ENCODE measurements around the gene OCIAD1. TPM values are rescaled to one million over a fixed set of nuclear protein-coding genes. Genes with fewer than 3 reads are reported as not detected.
"Not testable (repeated sequence)": the region's sequence is repeated elsewhere in the genome, so short reads cannot be mapped to it uniquely, and the experiment has no call there.

OCIAD1 gene, protein sequence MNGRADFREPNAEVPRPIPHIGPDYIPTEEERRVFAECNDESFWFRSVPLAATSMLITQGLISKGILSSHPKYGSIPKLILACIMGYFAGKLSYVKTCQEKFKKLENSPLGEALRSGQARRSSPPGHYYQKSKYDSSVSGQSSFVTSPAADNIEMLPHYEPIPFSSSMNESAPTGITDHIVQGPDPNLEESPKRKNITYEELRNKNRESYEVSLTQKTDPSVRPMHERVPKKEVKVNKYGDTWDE
- total RNA-seq (2014; rRNA removed), result 161 and 182 TPM in 2 replicates
- polyA plus RNA-seq (2012), result 81.6 TPM

DNA sequence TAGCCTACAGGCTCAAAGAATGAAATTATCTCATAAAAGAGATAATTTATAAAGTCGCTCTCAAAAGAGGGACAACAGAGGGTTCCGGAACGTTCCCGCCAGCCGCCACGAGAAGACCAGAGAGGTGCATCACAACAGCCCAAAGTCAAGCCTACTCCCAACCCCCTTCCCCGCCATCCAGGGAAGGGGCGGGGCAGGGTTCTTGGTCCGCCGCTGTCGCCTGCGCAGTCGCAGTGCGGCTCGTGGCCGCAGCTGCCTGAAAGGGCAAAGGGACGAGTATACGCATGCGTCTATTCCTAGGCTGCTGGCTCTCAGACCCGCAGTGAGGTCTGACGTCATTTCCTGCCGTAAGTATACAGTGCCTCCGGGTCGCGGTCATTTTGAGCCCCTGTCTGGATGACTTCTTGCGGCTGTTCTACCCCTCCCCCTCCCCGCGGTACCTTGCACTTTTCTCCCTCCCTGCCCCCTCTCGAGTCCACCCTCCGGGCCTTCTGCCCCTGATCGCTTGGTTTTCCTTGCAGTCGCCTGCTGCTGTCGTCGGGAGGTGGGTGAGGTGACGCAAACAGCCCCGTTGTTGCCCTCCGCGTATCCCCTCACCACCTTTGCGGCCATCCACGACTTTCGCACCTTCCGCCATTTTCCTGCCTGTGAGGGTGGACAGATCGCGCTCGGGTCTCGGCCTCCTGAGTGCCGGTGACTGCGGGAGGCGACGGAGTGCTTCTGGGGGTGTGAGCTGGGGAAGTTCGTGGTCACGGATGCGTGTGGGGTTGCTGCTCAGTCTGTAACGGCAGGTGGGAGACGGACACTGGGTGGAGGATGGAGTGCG lies at the start of gene OCIAD1:
Gene OCIAD1 (plus strand): TSS at position 383 of the 826 bp plus-strand sequence. CDS start 1,537 bp downstream, outside the sequence.
- DNase-seq (ENCODE audit: low read depth), result peak; percentile 99

GRCh38 chr4:48781968-48782367 lies 48.9 kb upstream of the OCIAD1 start:
- DNase-seq (ENCODE audit: low read depth), result no peak

DNA sequence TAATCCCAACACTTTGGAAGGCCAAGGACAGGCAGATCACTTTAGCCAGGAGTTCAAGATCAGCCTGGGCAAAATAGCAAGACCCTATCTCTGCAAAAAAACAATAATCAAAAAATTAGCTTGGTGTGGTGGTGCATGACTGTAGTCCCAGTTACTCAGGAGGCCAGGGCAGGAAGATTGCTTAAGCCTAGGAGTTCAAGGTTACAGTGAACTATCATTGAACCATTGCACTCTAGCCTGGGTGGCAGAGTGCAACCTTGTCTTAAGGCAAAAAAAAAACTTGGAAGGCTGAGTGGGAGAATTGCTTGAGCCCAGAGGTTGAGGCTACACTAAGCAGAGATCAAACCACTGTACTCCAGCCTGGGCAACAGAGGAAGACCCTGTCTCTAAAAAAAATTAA lies 45.6 kb upstream of the OCIAD1 start:
- DNase-seq (ENCODE audit: low read depth), result no peak

GRCh38 chr4:48786549-48786948 lies 44.3 kb upstream of the OCIAD1 start:
- no peak for DNase-seq (ENCODE audit: low read depth)

GRCh38 chr4:48787056-48787455 lies 43.8 kb upstream of the OCIAD1 start:
- no peak for DNase-seq (ENCODE audit: low read depth)

GRCh38 chr4:48790561-48790960 lies 40.3 kb upstream of the OCIAD1 start:
- DNase-seq (ENCODE audit: low read depth), result no peak

DNA sequence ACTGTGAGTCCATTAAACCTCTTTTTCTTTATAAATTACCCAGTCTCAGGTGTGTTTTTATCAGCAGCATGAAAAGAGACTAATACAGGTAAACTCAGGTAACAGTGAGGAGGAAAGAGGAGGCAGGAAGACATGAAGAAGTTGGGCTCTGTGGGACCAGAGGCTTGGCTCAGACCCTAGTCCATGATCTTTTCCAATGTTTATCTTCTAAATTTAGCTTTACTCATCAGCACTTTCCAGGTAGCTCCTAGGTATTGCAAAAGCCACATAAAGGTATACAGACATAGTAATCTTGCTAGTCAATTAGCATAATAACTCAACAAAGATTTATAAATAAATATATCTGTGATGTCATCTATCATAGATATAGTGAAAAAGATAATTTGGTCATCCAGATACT lies 39.6 kb upstream of the OCIAD1 start:
- no peak for DNase-seq (ENCODE audit: low read depth)

DNA sequence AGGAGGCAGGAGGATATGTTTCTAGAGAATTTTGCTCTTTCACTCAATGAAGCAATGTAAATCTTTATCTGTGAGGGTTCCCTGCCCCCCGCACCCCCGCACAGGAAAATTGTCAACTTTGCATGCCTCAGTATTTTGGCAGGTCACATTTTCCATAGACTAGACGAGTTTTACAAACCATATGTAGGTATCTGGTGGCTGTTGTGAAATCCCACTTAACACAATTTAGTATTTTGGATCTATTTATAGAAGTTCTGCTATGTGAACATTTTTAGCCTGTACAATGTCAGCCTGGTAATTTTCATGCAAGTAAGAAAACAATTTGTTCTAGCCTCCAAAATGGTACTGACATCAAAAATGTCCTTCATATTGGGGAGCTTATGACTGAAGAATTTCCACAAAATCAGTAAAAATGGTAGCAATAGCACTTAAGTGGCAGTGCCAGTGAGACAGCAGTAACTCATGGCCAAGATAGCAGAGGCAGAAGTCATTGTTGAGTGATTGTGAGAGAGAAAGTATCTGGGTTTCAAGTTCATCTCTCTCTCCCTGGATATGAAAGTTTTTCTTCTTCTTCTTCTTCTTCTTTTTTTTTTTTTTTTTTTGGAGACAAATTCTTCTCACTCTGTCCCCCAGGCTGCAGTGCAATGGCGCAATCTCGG lies 38.4 kb upstream of the OCIAD1 start:
- no peak for DNase-seq (ENCODE audit: low read depth)

- no peak for DNase-seq (ENCODE audit: low read depth)
These were observed 35.8 kb upstream of the OCIAD1 start for GRCh38 chr4:48795108-48795507.

DNA sequence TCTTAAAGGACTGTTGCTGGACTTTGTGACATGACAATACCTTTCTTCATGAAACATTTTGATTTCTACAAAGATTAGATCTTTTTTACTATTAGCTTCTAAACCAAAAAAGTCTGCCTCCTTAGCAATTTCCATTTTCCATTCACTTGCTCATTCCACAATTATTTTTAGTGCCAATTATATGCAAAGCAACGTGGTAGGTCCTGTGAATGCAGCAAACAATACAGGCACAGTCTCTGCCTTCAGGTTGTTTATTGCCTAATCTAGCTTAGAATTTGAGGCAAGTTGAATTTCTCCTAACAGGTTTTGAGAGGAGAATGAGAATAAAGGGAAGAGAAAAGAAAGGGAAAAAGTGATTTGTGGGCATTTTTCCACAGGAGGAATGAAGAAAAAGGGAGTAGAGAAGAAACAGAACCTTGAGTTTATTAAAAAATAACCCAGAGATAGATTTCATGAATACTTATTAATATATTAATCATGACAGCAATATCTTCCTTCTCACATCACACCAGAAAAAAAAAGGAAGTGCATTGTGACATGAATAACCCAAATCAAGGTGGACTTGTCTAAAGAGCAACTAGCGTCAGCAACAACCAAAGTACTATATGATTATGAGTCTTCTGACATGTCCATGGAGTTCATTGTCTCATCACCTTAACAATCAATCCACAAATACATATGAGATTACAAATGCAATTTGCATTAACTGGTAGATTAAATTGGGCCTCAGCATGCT lies 34.5 kb upstream of the OCIAD1 start:
- DNase-seq (ENCODE audit: low read depth), result no peak

DNA sequence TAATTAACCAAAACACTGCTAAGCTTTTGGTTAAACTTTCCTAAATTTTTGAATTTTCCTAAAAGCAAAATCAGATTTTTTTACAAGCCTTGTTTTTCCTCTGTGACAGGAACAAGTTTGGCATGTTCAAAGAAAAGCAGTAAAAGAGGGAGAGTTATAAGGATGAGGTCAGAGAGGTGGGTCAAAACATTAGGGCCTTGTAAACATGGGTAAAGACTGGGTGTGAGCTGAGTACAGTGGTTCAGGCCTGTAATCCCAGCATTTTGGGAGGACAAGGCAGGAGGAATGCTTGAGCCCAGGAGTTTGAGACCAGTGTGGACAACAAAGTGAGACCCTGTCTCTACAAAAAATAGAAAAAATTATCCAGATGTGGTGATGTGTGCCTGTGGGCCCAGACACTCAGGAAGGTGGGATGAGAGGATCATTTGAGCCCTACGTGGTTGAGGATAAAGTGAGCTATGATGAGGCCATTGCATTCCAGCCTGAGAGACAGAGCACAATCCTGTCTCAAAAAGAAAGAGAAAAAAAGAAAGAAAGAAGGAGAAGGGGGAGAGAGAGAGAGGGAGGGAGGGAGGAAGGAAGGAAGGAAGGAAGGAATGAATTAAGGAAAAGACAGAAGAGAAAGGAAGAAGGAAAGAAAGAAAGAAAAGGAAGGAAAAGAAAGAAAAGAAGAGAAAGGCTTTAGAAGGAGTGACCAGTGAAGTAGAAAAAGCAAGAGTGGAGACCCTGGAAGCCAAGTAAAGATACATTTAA lies 33.8 kb upstream of the OCIAD1 start:
- DNase-seq (ENCODE audit: low read depth), result no peak

GRCh38 chr4:48798117-48798516 lies 32.8 kb upstream of the OCIAD1 start:
- no peak for DNase-seq (ENCODE audit: low read depth)

- DNase-seq (ENCODE audit: low read depth), result peak; percentile 45
These were observed 31.7 kb upstream of the OCIAD1 start for GRCh38 chr4:48799157-48799556.

DNA sequence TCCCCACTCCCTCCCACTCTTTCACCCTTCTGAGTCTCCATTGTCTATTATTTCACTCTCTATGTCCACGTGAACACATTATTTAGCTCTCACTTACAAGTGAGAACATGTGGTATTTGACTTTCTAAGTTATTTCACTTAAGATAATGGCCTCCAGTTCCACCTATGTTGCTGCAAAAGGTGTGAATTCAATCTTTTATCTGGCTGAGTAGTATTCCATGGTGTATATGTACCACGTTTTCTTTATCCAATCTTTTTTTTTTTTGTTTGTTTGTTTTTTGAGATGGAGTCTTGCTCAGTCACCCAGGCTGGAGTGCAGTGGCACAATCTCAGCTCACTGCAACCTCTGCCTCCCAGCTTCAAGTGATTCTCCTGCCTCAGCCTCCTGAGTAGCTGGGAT lies 30.7 kb upstream of the OCIAD1 start:
- DNase-seq (ENCODE audit: low read depth), result not testable (repeated sequence)

DNA sequence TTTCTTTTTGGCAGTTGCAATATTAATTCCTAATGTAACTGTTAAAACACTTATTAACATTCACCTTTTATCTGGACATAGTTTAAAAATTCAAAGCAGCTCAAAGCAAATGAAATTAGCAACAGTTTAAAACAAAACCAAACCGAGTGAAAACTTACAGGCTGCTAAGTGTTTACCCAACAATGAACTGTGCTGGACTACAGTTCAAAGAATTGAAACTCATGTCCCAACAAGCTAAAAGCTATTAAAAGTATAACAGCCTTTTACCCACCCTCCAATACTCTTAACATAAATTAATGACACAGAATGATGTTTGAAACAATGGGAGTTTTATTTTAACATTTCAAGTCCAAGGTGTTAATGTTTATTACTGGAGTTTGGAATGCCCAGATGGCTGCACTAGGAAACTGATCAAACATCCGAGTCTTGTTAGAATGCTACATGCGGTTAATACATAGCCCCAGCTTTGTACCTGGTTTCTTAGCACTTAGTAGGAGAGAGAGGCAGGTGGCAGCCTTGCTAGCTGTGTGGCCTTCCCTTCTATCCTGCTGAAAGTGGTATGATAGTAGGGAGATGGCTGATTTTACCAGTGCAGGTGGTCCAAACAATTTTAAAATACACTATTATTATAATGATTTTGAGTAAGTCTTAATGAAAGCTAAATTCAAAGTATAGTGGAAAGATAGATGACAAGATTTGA lies 29.7 kb upstream of the OCIAD1 start:
- DNase-seq (ENCODE audit: low read depth), result no peak

- no peak for DNase-seq (ENCODE audit: low read depth)
These were observed 26.1 kb upstream of the OCIAD1 start for GRCh38 chr4:48804584-48805301.

DNA sequence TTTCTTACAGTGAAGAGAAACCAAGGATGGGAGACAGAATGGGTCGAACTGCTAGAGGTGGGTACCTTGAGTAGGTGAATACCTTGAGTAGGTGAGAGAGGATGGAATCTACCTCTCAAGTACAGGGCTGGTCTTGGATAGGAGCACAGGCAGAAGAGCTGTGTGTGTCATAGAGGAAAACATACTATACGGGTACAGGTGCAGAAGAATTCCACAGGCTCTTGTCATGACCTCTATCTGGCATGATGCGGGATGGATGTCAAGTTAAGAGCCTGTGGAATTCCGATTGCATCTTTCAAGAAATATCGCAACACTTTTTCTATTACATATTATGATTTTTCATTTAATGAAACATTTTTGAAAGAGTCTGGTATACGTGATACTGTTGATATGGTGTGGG lies 18.0 kb upstream of the OCIAD1 start:
- DNase-seq (ENCODE audit: low read depth), result no peak

- peak; percentile 36 for DNase-seq (ENCODE audit: low read depth)
These were observed 16.9 kb upstream of the OCIAD1 start for GRCh38 chr4:48813964-48814363.

DNA sequence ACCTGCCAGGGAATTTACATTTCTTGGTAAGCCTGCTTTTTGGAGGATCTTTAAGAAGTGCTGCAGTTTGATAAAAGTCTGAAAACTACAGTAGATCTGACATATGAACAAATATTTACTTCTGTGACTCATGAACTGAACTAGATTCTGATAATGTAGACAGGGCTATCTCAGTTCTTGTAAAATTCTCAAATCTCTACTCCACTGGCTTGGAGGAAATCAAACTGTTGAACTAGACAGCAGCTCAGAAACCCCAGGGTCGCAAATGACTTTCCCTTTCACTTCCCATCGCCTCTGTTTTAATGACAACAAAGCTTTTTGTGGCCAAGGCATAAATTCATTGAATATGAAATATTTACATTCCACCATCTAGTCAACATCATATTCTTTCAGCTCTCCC lies 15.4 kb upstream of the OCIAD1 start:
- DNase-seq (ENCODE audit: low read depth), result no peak

DNA sequence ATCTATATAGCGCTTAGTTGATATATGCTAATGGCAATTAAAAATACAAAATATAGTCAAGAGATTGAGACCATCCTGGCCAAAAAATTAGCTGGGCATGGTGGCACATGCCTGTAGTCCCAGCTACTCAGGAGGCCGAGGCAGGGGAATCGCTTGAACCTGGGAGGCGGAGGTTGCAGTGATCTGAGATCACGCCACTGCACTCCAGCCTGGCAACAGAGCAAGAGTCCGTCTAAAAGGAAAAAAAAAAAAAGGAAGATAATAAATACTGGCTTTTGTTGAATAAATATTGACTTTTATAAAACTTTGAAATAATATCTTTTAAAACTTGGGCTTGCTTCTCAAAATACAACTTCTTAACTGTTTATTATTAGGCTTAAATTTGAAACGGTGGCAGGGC lies 14.6 kb upstream of the OCIAD1 start:
- DNase-seq (ENCODE audit: low read depth), result not testable (repeated sequence)
